GM12865 (cell line): ENCODE data around the gene NSUN2.

Experiments used
- DNase-seq: peaks from one replicate; pipeline ENCODE4 v3.0.0; 2010; ENCODE audit warnings: low read depth
- H3K4me3 ChIP-seq: 2 replicates; pipeline ENCODE4 v1.5.1; 2011; ENCODE audit warnings: mild to moderate bottlenecking, low read depth, low read length, control low read depth
- TF ChIP-seq, protein P1 (sequence below): IDR thresholded peaks from 2 replicates; pipeline ENCODE4 v1.5.1; 2011; ENCODE audit warnings: low read length, control low read depth, low read depth, inconsistent platforms; ENCODE audit not compliant: insufficient read depth; ENCODE audit errors: missing control alignments

NSUN2 gene

DNA sequence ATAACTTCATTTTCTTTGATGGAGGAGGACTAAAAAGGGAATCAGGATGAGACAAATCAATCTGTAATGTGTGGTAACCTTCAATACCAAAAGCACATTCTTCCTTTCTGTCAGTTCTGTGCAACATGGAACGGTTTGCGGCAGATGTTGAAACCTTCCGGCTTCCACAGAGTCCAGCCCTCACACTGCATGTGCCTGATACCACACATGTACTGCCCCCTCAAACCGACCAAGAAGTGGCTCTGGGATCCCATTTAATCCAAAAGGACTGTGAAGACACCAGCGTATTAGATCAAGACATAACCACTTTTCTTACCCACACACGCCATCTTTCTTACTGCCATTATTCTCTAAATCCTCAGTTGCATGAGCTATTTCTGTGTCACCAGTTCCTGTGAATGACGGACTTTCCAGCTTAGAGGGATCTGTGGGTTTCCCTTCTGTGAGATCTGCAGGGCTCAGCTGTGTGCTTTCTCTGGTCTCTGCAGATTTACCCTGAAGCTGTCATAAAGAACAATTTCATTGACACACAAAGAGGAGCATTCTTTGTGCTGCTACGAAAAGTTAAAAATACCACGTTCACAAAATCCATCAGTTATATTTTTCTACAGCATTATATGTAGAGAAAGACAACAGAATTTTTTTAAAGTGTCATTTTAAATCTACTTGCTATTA, 25.8 kb downstream of the NSUN2 start:
- TF ChIP-seq, protein P1, sequence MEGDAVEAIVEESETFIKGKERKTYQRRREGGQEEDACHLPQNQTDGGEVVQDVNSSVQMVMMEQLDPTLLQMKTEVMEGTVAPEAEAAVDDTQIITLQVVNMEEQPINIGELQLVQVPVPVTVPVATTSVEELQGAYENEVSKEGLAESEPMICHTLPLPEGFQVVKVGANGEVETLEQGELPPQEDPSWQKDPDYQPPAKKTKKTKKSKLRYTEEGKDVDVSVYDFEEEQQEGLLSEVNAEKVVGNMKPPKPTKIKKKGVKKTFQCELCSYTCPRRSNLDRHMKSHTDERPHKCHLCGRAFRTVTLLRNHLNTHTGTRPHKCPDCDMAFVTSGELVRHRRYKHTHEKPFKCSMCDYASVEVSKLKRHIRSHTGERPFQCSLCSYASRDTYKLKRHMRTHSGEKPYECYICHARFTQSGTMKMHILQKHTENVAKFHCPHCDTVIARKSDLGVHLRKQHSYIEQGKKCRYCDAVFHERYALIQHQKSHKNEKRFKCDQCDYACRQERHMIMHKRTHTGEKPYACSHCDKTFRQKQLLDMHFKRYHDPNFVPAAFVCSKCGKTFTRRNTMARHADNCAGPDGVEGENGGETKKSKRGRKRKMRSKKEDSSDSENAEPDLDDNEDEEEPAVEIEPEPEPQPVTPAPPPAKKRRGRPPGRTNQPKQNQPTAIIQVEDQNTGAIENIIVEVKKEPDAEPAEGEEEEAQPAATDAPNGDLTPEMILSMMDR: no peak
- no peak for DNase-seq
- no peak overlapping the region for H3K4me3 ChIP-seq

GRCh38 chr5:6604946-6605345, 27.9 kb downstream of the NSUN2 start:
- TF ChIP-seq, protein P1: no peak
- DNase-seq: no peak
- no peak overlapping the region for H3K4me3 ChIP-seq

GRCh38 chr5:6604341-6604740, 28.5 kb downstream of the NSUN2 start:
- H3K4me3 ChIP-seq: no peak overlapping the region
- DNase-seq: no peak
- TF ChIP-seq, protein P1: no peak

- H3K4me3 ChIP-seq: no peak overlapping the region
- TF ChIP-seq, protein P1: no peak
- DNase-seq: no peak
These were observed 29.2 kb downstream of the NSUN2 start for GRCh38 chr5:6603643-6604042.

DNA sequence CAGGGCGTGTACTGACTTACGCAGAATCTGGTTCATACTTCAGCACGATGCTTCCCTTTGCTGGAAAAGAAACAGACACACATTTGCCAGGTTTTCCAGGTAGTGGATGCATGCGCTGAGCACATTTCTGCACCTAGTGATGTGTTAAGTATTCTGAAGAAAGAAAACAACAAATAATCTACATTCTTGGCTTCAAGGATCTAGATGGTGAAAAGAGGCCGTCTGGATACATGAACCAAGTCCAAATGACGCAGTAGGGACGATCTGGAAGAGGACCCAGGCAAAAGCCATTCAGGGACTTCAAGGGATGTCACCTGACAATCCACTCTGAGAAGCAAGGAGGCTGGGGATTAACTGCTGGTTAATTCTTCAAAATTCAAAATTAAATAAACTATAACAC, 30.4 kb downstream of the NSUN2 start:
- no peak for DNase-seq
- TF ChIP-seq, protein P1: no peak
- no peak overlapping the region for H3K4me3 ChIP-seq

DNA sequence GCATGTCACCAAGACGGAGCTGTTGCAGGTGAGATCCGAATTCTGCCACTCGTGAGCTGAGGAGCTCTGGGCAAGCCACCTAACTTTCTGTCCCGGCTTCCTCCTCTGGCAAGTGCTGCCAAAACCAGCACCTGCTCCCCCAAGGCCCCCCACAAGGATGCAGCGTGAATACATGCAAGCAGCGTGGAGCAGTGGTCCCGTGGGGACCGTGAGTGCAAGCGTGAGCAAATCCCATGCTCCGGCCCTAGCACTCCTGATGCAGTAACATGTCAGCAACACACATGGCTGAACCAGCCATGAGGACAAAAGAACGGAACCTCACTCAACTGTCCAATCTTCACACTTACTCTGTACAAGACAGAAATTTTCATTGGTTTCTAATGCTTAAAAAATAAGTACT, 31.0 kb downstream of the NSUN2 start:
- no peak for DNase-seq
- no peak overlapping the region for H3K4me3 ChIP-seq

More for the DNA sequence above, 31.0 kb downstream of the NSUN2 start:
- TF ChIP-seq, protein P1: no peak
